ENCODE data around the gene LRRC32. TPM values are rescaled to one million over a fixed set of nuclear protein-coding genes. Genes with fewer than 3 reads are reported as not detected.
A peak's percentile ranks its signal among the peaks of the same experiment; 100 is the strongest.

The LRRC32 gene
- total and polyA plus RNA-seq, 2 experiments from 2014 or later: 4.0 to 7.9 TPM

- 24 to 31% methylated on average over 7 of the region's 7 CpGs for WGBS, 2 experiments (ENCODE audit: low coverage in 1 of 2, low lambda C conversion rate in 2 of 2, missing lambda C conversion rate in 2 of 2)
- H3K27ac ChIP-seq: peak overlapping the region; percentile 29; the same call in 1 of the 2 replicates
These were observed 52.8 kb downstream of the LRRC32 start for GRCh38 chr11:76617553-76618265.

GRCh38 chr11:76616676-76617552 lies 53.6 kb downstream of the LRRC32 start:
- no peak for DNase-seq

More at GRCh38 chr11:76617553-76618265, 52.8 kb downstream of the LRRC32 start:
- Histone ChIP-seq H2AFZ (peak overlapping the region; percentile 3; the same call in 1 of the 2 replicates), H3K9ac (peak overlapping the region; percentile 24; the same call in 1 of the 2 replicates), H3K4me1 (ENCODE audit: insufficient read depth) (peaks cover 29% of the 10 kb centered on the region), H3K4me2 (ENCODE audit: unreplicated experiment) (no peak overlapping the region), H3F3A (ENCODE audit: insufficient read depth) (peaks cover 11% of the 10 kb centered on the region; the same call in 1 of the 2 replicates), H3K9me3 (ENCODE audit: low read depth) (no peaks in the 10 kb centered on the region), H3K27me3 (replicated peaks; ENCODE audit: insufficient read depth) (no peaks in the 10 kb centered on the region), H3K79me2 (ENCODE audit: insufficient read depth) (no peaks in the 10 kb centered on the region), H3K9me2 (ENCODE audit: insufficient read depth) (no peaks in the 10 kb centered on the region), H3K4me3 (no peak overlapping the region), H3K36me3 (ENCODE audit: low read depth) (no peaks in the 10 kb centered on the region), H4K20me1 (ENCODE audit: insufficient read depth) (no peaks in the 10 kb centered on the region)
- TF ChIP-seq EZH2 (IDR thresholded peaks at IDR 0.05; ENCODE audit: insufficient read depth, poor library complexity, severe bottlenecking): no peak
- TF ChIP-seq EZH2phosphoT487 (IDR thresholded peaks at IDR 0.05; ENCODE audit: insufficient read depth, low read depth): no peak
- in situ Hi-C loops (cut with MboI): no loop called here
- DNase-seq: peak; percentile 83

GRCh38 chr11:76615950-76616349 lies 54.6 kb downstream of the LRRC32 start:
- TF ChIP-seq EZH2 (IDR thresholded peaks at IDR 0.05; ENCODE audit: insufficient read depth, poor library complexity, severe bottlenecking): no peak
- TF ChIP-seq EZH2phosphoT487 (IDR thresholded peaks at IDR 0.05; ENCODE audit: insufficient read depth, low read depth): no peak
- no peaks in the 10 kb centered on the region for H3K36me3 ChIP-seq (ENCODE audit: low read depth)
- no peaks in the 10 kb centered on the region for H3K79me2 ChIP-seq (ENCODE audit: insufficient read depth)
- no peak overlapping the region for H3K9ac ChIP-seq
- DNase-seq: peak; percentile 57
- no peak overlapping the region for H3K4me3 ChIP-seq
- no peak overlapping the region for H3K27ac ChIP-seq
- no peak overlapping the region for H3K4me2 ChIP-seq (ENCODE audit: unreplicated experiment)
- 40 to 48% methylated on average over 4 of the region's 4 CpGs for WGBS, 2 experiments (ENCODE audit: low coverage in 1 of 2, low lambda C conversion rate in 2 of 2, missing lambda C conversion rate in 2 of 2)
- in situ Hi-C loops (cut with MboI): no loop called here
- peaks cover 26% of the 10 kb centered on the region for H3K4me1 ChIP-seq (ENCODE audit: insufficient read depth)
- H3K9me2 ChIP-seq (ENCODE audit: insufficient read depth): no peaks in the 10 kb centered on the region
- no peaks in the 10 kb centered on the region for H3K27me3 ChIP-seq (replicated peaks; ENCODE audit: insufficient read depth)
- H3K9me3 ChIP-seq (ENCODE audit: low read depth): no peaks in the 10 kb centered on the region
- peaks cover 8% of the 10 kb centered on the region; the same call in 1 of the 2 replicates for H3F3A ChIP-seq (ENCODE audit: insufficient read depth)
- no peaks in the 10 kb centered on the region for H4K20me1 ChIP-seq (ENCODE audit: insufficient read depth)
- H2AFZ ChIP-seq: no peak overlapping the region

More at GRCh38 chr11:76616676-76617552, 53.6 kb downstream of the LRRC32 start:
- Histone ChIP-seq H3K4me2 (ENCODE audit: unreplicated experiment) (no peak overlapping the region), H4K20me1 (ENCODE audit: insufficient read depth) (no peaks in the 10 kb centered on the region), H3K27ac (peak overlapping the region; percentile 29; the same call in 1 of the 2 replicates), H3K9me2 (ENCODE audit: insufficient read depth) (no peaks in the 10 kb centered on the region), H3K27me3 (replicated peaks; ENCODE audit: insufficient read depth) (no peaks in the 10 kb centered on the region), H3K9ac (peak overlapping the region; percentile 24; the same call in 1 of the 2 replicates), H3K4me1 (ENCODE audit: insufficient read depth) (peaks cover 29% of the 10 kb centered on the region), H3K4me3 (no peak overlapping the region), H3K36me3 (ENCODE audit: low read depth) (no peaks in the 10 kb centered on the region), H3F3A (ENCODE audit: insufficient read depth) (peaks cover 11% of the 10 kb centered on the region; the same call in 1 of the 2 replicates), H3K79me2 (ENCODE audit: insufficient read depth) (no peaks in the 10 kb centered on the region), H3K9me3 (ENCODE audit: low read depth) (no peaks in the 10 kb centered on the region), H2AFZ (peak overlapping the region; percentile 3; the same call in 1 of the 2 replicates)
- WGBS, 2 experiments (ENCODE audit: low coverage in 1 of 2, low lambda C conversion rate in 2 of 2, missing lambda C conversion rate in 2 of 2): 69 to 78% methylated on average over 10 of the region's 10 CpGs
- in situ Hi-C loops (cut with MboI): no loop called here
- TF ChIP-seq EZH2phosphoT487 (IDR thresholded peaks at IDR 0.05; ENCODE audit: insufficient read depth, low read depth): no peak
- TF ChIP-seq EZH2 (IDR thresholded peaks at IDR 0.05; ENCODE audit: insufficient read depth, poor library complexity, severe bottlenecking): no peak

GRCh38 chr11:76614471-76615179 lies 55.9 kb downstream of the LRRC32 start:
- H3K4me2 ChIP-seq (ENCODE audit: unreplicated experiment): no peak overlapping the region
- no peaks in the 10 kb centered on the region for H3K79me2 ChIP-seq (ENCODE audit: insufficient read depth)
- no peaks in the 10 kb centered on the region for H3K9me2 ChIP-seq (ENCODE audit: insufficient read depth)
- no peak overlapping the region for H3K4me3 ChIP-seq
- WGBS, 2 experiments (ENCODE audit: low coverage in 1 of 2, low lambda C conversion rate in 2 of 2, missing lambda C conversion rate in 2 of 2): 71 to 72% methylated on average over 12 of the region's 12 CpGs
- peaks cover 4% of the 10 kb centered on the region; the same call in 1 of the 2 replicates for H3F3A ChIP-seq (ENCODE audit: insufficient read depth)
- in situ Hi-C loops (cut with MboI): no loop called here
- H3K36me3 ChIP-seq (ENCODE audit: low read depth): no peaks in the 10 kb centered on the region
- DNase-seq: peak; percentile 56
- H3K4me1 ChIP-seq (ENCODE audit: insufficient read depth): peaks cover 22% of the 10 kb centered on the region
- no peaks in the 10 kb centered on the region for H3K27me3 ChIP-seq (replicated peaks; ENCODE audit: insufficient read depth)
- H3K27ac ChIP-seq: no peak overlapping the region
- no peak for TF ChIP-seq EZH2 (IDR thresholded peaks at IDR 0.05; ENCODE audit: insufficient read depth, poor library complexity, severe bottlenecking)
- no peak for TF ChIP-seq EZH2phosphoT487 (IDR thresholded peaks at IDR 0.05; ENCODE audit: insufficient read depth, low read depth)
- no peaks in the 10 kb centered on the region for H3K9me3 ChIP-seq (ENCODE audit: low read depth)
- no peak overlapping the region for H3K9ac ChIP-seq
- H4K20me1 ChIP-seq (ENCODE audit: insufficient read depth): no peaks in the 10 kb centered on the region
- no peak overlapping the region for H2AFZ ChIP-seq

Data from GM23248 (cell line).